Heart left ventricle (tissue), 13 donors: ENCODE results near the gene FAM156A.

Experiments
- CTCF ChIP-seq, 12 donors: fragments of 200-600 bp; sonication (generic) in 4 of 12; IDR thresholded peaks; one replicate each; pipeline versions ENCODE4 v1.5.0 to v1.8.0; 2018 to 2022; ENCODE audit warnings: antibody characterized with exemption in 12 of 12, mild to moderate bottlenecking in 5 of 12
- POLR2A ChIP-seq, 2 donors: fragments of 450-650 bp; IDR thresholded peaks; one replicate each; pipeline ENCODE4 v1.6.1; 2017; ENCODE audit warnings: antibody characterized with exemption in 2 of 2, mild to moderate bottlenecking in 2 of 2, moderate library complexity in 2 of 2
- donor health status: ischemic (EF 13 %, LVEDD 7.1; RV severe dilation, severe dysfunction).
- donor health status: DM: no; HTN: yes; CAD: no.
- donor health status: DM: no; HTN: no; CAD: no.
- donor health status: ischemic (EF 25% LVEDD 6.9; RV normal size, moderate dysfunction).
- donor health status: ischemic (EF 25% LVEDD 5.7; RV mildly dilated, moderate dysfunction).
- donor health status: ischemic (EF 35%, LVEDD 5.7; RV mildly dilated, moderate dysfunction).
- donor health status: nonischemic (EF 11% LVEDD 7.7; RV severe dilation, severe dysfunction).
- donor health status: DM: yes; HTN: yes; CAD: no.
- donor health status: PGD.
- donor health status: ischemic (EF 29% LVEDD 5.4; RV normal size, mild dysfunction).
- donor health status: nonischemic (EF 23%, LVEDD 6.1; RV moderate dilation, normal function).

DNA sequence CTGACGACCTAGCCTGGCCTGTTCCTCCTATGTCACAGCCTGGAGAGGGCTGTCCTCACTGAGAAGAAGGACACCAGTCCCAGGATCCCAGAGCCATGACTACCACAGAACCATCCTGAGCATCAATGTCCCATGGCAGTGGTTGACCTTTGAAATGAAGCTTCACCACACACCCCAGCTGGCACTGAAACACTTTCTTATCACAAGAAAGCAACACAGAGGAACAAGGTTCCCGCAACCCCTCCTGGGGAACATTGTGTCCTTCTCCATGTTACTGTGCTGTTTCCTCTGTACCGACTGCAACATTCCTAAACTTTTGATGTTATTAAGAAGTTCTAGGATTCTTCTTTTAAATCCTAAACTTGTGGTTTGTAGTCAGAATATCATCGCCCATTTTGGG, 21.2 kb upstream of the FAM156A start:
- TF ChIP-seq CTCF (IDR thresholded peaks at IDR 0.05): no peak
- TF ChIP-seq POLR2A (IDR thresholded peaks at IDR 0.05): no peak
